ENCODE results near the gene ITFG1. TPM values are rescaled to one million over a fixed set of nuclear protein-coding genes. Genes with fewer than 3 reads are reported as not detected.

ITFG1 gene
- total RNA-seq, 4 donors from 2014 or later: 40.7 to 54.0 (median 45.2) TPM

DNA sequence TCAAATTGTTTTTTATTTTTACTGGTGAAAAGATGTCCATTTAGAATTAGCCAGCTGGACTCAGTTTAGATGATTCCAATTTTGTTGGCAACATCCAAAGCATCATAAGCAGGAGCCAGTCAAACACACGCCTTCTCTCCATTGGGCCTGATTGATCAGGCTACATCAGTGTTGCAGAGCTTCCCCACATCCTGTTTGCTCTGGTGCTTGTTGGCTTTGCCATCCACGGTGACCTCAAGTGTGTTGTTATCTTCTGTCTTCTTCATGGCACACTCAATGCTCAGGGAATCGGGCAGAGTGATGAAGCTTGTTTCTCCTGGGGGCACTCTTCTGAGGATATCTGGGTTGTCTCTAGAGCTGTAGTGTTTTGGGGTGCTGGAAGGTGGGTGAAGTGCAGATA lies 310.8 kb downstream of the ITFG1 start:
- ATAC-seq: no peak
- H3K4me1 ChIP-seq: no peaks in the 10 kb centered on the region
- no peak overlapping the region for H3K4me3 ChIP-seq
- no peak overlapping the region for H3K27ac ChIP-seq
- WGBS, 2 donors (ENCODE audit: low coverage in 1 of 2): 100% methylated on average over 1 of the region's 3 CpGs
- peaks cover 4% of the 10 kb centered on the region for H3K27me3 ChIP-seq
- peaks cover 0 to 37% of the 10 kb centered on the region in 2 donors for H3K36me3 ChIP-seq
- TF ChIP-seq, protein P1, sequence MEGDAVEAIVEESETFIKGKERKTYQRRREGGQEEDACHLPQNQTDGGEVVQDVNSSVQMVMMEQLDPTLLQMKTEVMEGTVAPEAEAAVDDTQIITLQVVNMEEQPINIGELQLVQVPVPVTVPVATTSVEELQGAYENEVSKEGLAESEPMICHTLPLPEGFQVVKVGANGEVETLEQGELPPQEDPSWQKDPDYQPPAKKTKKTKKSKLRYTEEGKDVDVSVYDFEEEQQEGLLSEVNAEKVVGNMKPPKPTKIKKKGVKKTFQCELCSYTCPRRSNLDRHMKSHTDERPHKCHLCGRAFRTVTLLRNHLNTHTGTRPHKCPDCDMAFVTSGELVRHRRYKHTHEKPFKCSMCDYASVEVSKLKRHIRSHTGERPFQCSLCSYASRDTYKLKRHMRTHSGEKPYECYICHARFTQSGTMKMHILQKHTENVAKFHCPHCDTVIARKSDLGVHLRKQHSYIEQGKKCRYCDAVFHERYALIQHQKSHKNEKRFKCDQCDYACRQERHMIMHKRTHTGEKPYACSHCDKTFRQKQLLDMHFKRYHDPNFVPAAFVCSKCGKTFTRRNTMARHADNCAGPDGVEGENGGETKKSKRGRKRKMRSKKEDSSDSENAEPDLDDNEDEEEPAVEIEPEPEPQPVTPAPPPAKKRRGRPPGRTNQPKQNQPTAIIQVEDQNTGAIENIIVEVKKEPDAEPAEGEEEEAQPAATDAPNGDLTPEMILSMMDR (IDR thresholded peaks at IDR 0.05): no peak
- TF ChIP-seq EP300 (IDR thresholded peaks at IDR 0.05) (no peak), POLR2AphosphoS5 (IDR thresholded peaks at IDR 0.05) (no peak), POLR2A (IDR thresholded peaks at IDR 0.05) (no peak)
- peaks cover 0 to 23% (median 0%) of the 10 kb centered on the region in 3 donors for H3K9me3 ChIP-seq

GRCh38 chr16:47144559-47144877 lies 316.3 kb downstream of the ITFG1 start:
- Histone ChIP-seq H3K27ac (no peak overlapping the region), H3K36me3 (no peaks in the 10 kb centered on the region), H3K4me1 (peaks cover 0 to 34% (median 8%) of the 10 kb centered on the region in 3 donors), H3K9me3 (no peaks in the 10 kb centered on the region), H3K27me3 (peaks cover 43% of the 10 kb centered on the region), H3K4me3 (peak overlapping the region in 1 of 2 donors; percentile 55)
- 21 to 39% methylated on average over 4 to 8 of the region's 10 CpGs for WGBS, 2 donors (ENCODE audit: low coverage in 1 of 2)
- TF ChIP-seq POLR2A (IDR thresholded peaks at IDR 0.05) (no peak), POLR2AphosphoS5 (IDR thresholded peaks at IDR 0.05) (no peak), EP300 (IDR thresholded peaks at IDR 0.05) (no peak)
- TF ChIP-seq, protein P1 (IDR thresholded peaks at IDR 0.05): no peak
- no peak for ATAC-seq

GRCh38 chr16:47143677-47144558 lies 316.9 kb downstream of the ITFG1 start, which contains the start of gene NETO2:
TSS of gene NETO2 (minus strand) at chr16:47143945. CDS start at chr16:47143612, 333 bp downstream.
- Histone ChIP-seq H3K9me3 (no peaks in the 10 kb centered on the region), H3K36me3 (no peaks in the 10 kb centered on the region), H3K27me3 (peaks cover 47% of the 10 kb centered on the region), H3K27ac (peak within 1 kb of the TSS in 2 of 4 donors; percentile 6 to 60), H3K4me1 (peaks cover 0 to 34% (median 8%) of the 10 kb centered on the region in 3 donors), H3K4me3 (peak within 1 kb of the TSS; percentile 2 to 55)
- ATAC-seq: peak; percentile 46
- TF ChIP-seq POLR2A (IDR thresholded peaks at IDR 0.05): no peak
- TF ChIP-seq, protein P1 (IDR thresholded peaks at IDR 0.05): peak in 3 of 4 experiments; percentile 16 to 52 (median 20)
- WGBS, 2 donors (ENCODE audit: low coverage in 1 of 2): no CpG with 5 or more reads among the region's 130 CpGs

GRCh38 chr16:47142821-47143676 lies 317.8 kb downstream of the ITFG1 start:
- H3K4me3 ChIP-seq: peak overlapping the region; percentile 2 to 55
- H3K27ac ChIP-seq: peak overlapping the region in 2 of 4 donors; percentile 6 to 60
- peaks cover 47% of the 10 kb centered on the region for H3K27me3 ChIP-seq
- peaks cover 0 to 34% (median 8%) of the 10 kb centered on the region in 3 donors for H3K4me1 ChIP-seq
- TF ChIP-seq EP300 (IDR thresholded peaks at IDR 0.05): no peak
- TF ChIP-seq POLR2A (IDR thresholded peaks at IDR 0.05): no peak
- TF ChIP-seq, protein P1 (IDR thresholded peaks at IDR 0.05): peak in 3 of 4 experiments; percentile 16 to 51 (median 27)
- WGBS, 2 donors (ENCODE audit: low coverage in 1 of 2): no CpG with 5 or more reads among the region's 111 CpGs
- H3K36me3 ChIP-seq: no peaks in the 10 kb centered on the region
- H3K9me3 ChIP-seq: no peaks in the 10 kb centered on the region
- peak; percentile 42 for ATAC-seq

All from gastroesophageal sphincter (tissue), 4 donors.